ENCODE data around the gene SH2D3C.

Gene SH2D3C

GRCh38 chr9:127693697-127694096, 84.8 kb downstream of the SH2D3C start:
- DNase-seq: no peak

GRCh38 chr9:127693143-127693542, 85.3 kb downstream of the SH2D3C start:
- no peak for DNase-seq

DNA sequence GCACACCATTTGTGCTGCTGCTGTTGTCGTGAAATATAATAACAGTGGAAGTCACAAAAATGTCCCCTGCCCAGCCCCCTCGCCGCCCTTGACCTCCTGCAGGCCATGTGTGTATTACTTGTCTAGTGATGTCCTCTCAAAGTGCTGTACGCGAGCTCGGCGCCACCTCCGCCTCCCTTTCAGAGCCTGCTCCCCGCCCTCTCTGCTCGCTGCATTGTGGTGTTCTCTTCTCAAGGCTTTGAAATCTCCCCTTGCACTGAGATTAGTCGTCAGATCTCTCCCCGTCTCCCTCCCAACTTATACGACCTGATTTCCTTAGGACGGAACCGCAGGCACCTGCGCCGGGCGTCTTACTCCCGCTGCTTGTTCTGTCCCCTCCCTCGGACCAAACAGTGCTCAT, 86.4 kb downstream of the SH2D3C start:
- no peak for DNase-seq

- no peak for DNase-seq
These were observed 87.7 kb downstream of the SH2D3C start for GRCh38 chr9:127690735-127691134.

- DNase-seq: no peak
These were observed 89.0 kb downstream of the SH2D3C start for GRCh38 chr9:127689329-127690000.
